Sigmoid colon (tissue), 7 donors: ENCODE data around the gene CHMP4A. TPM values are rescaled to one million over a fixed set of nuclear protein-coding genes. Genes with fewer than 3 reads are reported as not detected.

ENCODE experiments used
- DNase-seq: peaks from one replicate; pipeline ENCODE4 v3.0.0-alpha.2; 2019
- H3K27ac ChIP-seq, 4 donors: fragments of 200-600 bp; sonication (generic); one replicate each; pipeline ENCODE4 v1.5.1; 2016 to 2019; ENCODE audit warnings: mild to moderate bottlenecking in 1 of 4
- H3K27me3 ChIP-seq, 3 donors: fragments of 200-600 bp; sonication (generic); one replicate each; pipeline ENCODE4 v1.5.1; 2019; ENCODE audit warnings: mild to moderate bottlenecking in 1 of 3
- H3K36me3 ChIP-seq, 4 donors: fragments of 200-600 bp; sonication (generic); one replicate each; pipeline ENCODE4 v1.5.1; 2016 to 2019
- H3K4me1 ChIP-seq, 4 donors: fragments of 200-600 bp; sonication (generic); one replicate each; pipeline ENCODE4 v1.5.1; 2017 to 2019
- H3K4me3 ChIP-seq, 4 donors: fragments of 200-600 bp; sonication (generic); one replicate each; pipeline ENCODE4 v1.5.1; 2017 to 2019; ENCODE audit warnings: mild to moderate bottlenecking in 2 of 4, moderate library complexity in 1 of 4
- H3K9me3 ChIP-seq, 4 donors: fragments of 200-600 bp in 3 of 4; sonication (generic) in 3 of 4; one replicate each; pipeline versions ENCODE4 v1.5.1 to v1.6.1; 2013 to 2019
- EP300 ChIP-seq, 4 donors: sonication (generic); formaldehyde crosslinking; IDR thresholded peaks; one replicate each; pipeline ENCODE4 v1.6.1; 2017; ENCODE audit warnings: antibody characterized with exemption in 4 of 4
- POLR2A ChIP-seq, 2 donors: fragments of 450-650 bp; IDR thresholded peaks; one replicate each; pipeline ENCODE4 v1.6.1; 2016; ENCODE audit warnings: antibody characterized with exemption in 2 of 2, mild to moderate bottlenecking in 2 of 2, moderate library complexity in 2 of 2
- POLR2AphosphoS5 ChIP-seq, 4 donors: sonication (generic); formaldehyde crosslinking; IDR thresholded peaks; one replicate each; pipeline ENCODE4 v1.6.1; 2017; ENCODE audit warnings: antibody characterized with exemption in 4 of 4
- WGBS, 2 donors: extraction: QIAGEN DNeasy Blood & Tissue Kit; methylation state at CpG; one replicate each; pipeline ENCODE4 v1.1.7; 2013; 5-methylcytosine and 5-hydroxymethylcytosine counted together
- intact Hi-C: fragments of 100-400 bp; cut with DNase I; formaldehyde crosslinking; loops from one replicate; pipeline ENCODE4 v1.15.1; 2023
- polyA plus RNA-seq, 3 donors: library from polyadenylated mRNA; stranded (reverse); fragments of 200-250 nt; gene quantifications; one replicate each; pipeline ENCODE4 v1.2.3, GENCODE V29; 2013
- total RNA-seq, 4 donors: library from RNA; depleted of rRNA; stranded (reverse); fragments of >200 nt; gene quantifications; one replicate each; pipeline ENCODE4 v1.1.0, GENCODE V29; 2016
- TF ChIP-seq, protein P1 (sequence below), 4 experiments: fragments of 450-650 bp in 3 of 4; fragments of 200-600 bp in 1 of 4; IDR thresholded peaks; one replicate each; pipeline ENCODE4 v1.5.1; 2016 to 2019; ENCODE audit warnings: antibody characterized with exemption in 4 of 4, mild to moderate bottlenecking in 3 of 4, moderate library complexity in 2 of 4
- donor health status: healthy with polysubstance abuse.
- donor health status: Bipolar disorder and iron deficiency.
- donor health status: healthy.

Gene CHMP4A
- total and polyA plus RNA-seq, 7 donors = 65.6 to 149 (median 109) TPM

DNA sequence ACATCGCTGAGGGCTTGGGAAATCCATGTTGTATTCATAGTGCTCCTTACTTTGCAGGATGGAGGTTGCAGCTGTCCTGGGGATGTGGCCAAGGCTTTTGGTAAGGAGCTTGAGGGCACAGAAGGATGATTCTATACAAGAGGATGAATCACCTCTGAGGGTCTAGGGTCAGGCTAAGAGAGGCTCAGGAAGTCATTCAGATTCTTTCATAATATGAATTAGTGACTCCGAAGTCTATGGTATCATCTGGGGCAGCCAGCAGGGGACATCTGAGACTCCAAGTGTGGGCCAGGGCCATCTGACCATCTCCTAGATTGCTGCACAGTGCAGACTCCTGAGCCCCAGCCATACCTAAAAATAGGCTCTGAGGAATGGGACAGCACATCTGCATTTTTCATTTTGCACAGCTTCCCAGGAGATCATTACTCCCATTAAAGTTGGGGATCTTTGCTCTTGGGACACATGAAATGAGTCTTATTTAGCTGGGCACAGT is 24.2 kb upstream of the CHMP4A start:
- intact Hi-C loops = no loop called here
- no peak for DNase-seq
- no peak for TF ChIP-seq EP300 (IDR thresholded peaks at IDR 0.05)
- no peak for TF ChIP-seq POLR2AphosphoS5 (IDR thresholded peaks at IDR 0.05)
- TF ChIP-seq POLR2A (IDR thresholded peaks at IDR 0.05) = no peak
- TF ChIP-seq, protein P1, sequence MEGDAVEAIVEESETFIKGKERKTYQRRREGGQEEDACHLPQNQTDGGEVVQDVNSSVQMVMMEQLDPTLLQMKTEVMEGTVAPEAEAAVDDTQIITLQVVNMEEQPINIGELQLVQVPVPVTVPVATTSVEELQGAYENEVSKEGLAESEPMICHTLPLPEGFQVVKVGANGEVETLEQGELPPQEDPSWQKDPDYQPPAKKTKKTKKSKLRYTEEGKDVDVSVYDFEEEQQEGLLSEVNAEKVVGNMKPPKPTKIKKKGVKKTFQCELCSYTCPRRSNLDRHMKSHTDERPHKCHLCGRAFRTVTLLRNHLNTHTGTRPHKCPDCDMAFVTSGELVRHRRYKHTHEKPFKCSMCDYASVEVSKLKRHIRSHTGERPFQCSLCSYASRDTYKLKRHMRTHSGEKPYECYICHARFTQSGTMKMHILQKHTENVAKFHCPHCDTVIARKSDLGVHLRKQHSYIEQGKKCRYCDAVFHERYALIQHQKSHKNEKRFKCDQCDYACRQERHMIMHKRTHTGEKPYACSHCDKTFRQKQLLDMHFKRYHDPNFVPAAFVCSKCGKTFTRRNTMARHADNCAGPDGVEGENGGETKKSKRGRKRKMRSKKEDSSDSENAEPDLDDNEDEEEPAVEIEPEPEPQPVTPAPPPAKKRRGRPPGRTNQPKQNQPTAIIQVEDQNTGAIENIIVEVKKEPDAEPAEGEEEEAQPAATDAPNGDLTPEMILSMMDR (IDR thresholded peaks at IDR 0.05) = no peak
- H3K27ac ChIP-seq = no peak overlapping the region
- H3K36me3 ChIP-seq = peaks cover 30 to 70% (median 45%) of the 10 kb centered on the region in 4 donors
- no peaks in the 10 kb centered on the region for H3K9me3 ChIP-seq
- H3K27me3 ChIP-seq = no peaks in the 10 kb centered on the region
- WGBS, 2 donors = 92 to 97% methylated on average over 2 of the region's 2 CpGs
- H3K4me1 ChIP-seq = peaks cover 0 to 52% (median 45%) of the 10 kb centered on the region in 4 donors
- no peak overlapping the region for H3K4me3 ChIP-seq

GRCh38 chr14:24236689-24237462 is 23.6 kb upstream of the CHMP4A start:
- Histone ChIP-seq H3K36me3 (peaks cover 30 to 70% (median 45%) of the 10 kb centered on the region in 4 donors), H3K4me3 (no peak overlapping the region), H3K27me3 (no peaks in the 10 kb centered on the region), H3K4me1 (peaks cover 0 to 52% (median 45%) of the 10 kb centered on the region in 4 donors), H3K27ac (no peak overlapping the region), H3K9me3 (no peaks in the 10 kb centered on the region)
- DNase-seq = no peak
- intact Hi-C loops = no loop called here
- 93 to 97% methylated on average over 6 of the region's 6 CpGs for WGBS, 2 donors
- TF ChIP-seq EP300 (IDR thresholded peaks at IDR 0.05) = no peak
- no peak for TF ChIP-seq POLR2AphosphoS5 (IDR thresholded peaks at IDR 0.05)
- TF ChIP-seq POLR2A (IDR thresholded peaks at IDR 0.05) = no peak
- TF ChIP-seq, protein P1 (IDR thresholded peaks at IDR 0.05) = no peak

- intact Hi-C loops = no loop called here
- H3K4me3 ChIP-seq = no peak overlapping the region
- H3K27me3 ChIP-seq = no peaks in the 10 kb centered on the region
- TF ChIP-seq EP300 (IDR thresholded peaks at IDR 0.05) = no peak
- TF ChIP-seq POLR2A (IDR thresholded peaks at IDR 0.05) = no peak
- TF ChIP-seq POLR2AphosphoS5 (IDR thresholded peaks at IDR 0.05) = no peak
- TF ChIP-seq, protein P1 (IDR thresholded peaks at IDR 0.05) = no peak
- 92 to 94% methylated on average over 5 of the region's 5 CpGs for WGBS, 2 donors
- no peak overlapping the region for H3K27ac ChIP-seq
- H3K9me3 ChIP-seq = no peaks in the 10 kb centered on the region
- peaks cover 30 to 67% (median 44%) of the 10 kb centered on the region in 4 donors for H3K36me3 ChIP-seq
- peaks cover 0 to 51% (median 43%) of the 10 kb centered on the region in 4 donors for H3K4me1 ChIP-seq
- no peak for DNase-seq
Observed at GRCh38 chr14:24235804-24236688, 22.8 kb upstream of the CHMP4A start.

- DNase-seq = no peak
- Histone ChIP-seq H3K27me3 (no peaks in the 10 kb centered on the region), H3K36me3 (peaks cover 16 to 50% (median 29%) of the 10 kb centered on the region in 4 donors), H3K27ac (peak overlapping the region in 2 of 4 donors; percentile 18 to 93), H3K4me1 (peaks cover 0 to 38% (median 32%) of the 10 kb centered on the region in 4 donors), H3K4me3 (no peak overlapping the region), H3K9me3 (no peaks in the 10 kb centered on the region)
- no peak for TF ChIP-seq POLR2AphosphoS5 (IDR thresholded peaks at IDR 0.05)
- TF ChIP-seq, protein P1 (IDR thresholded peaks at IDR 0.05) = no peak
- no peak for TF ChIP-seq EP300 (IDR thresholded peaks at IDR 0.05)
- TF ChIP-seq POLR2A (IDR thresholded peaks at IDR 0.05) = no peak
- intact Hi-C loops = loop anchor here (5.0 kb wide), 1 partner anchor 87 kb away; the partner anchor contains the start of genes PSME2 and RNF31
- 89 to 96% methylated on average over 3 of the region's 3 CpGs for WGBS, 2 donors
Observed at GRCh38 chr14:24234095-24235005, 21.1 kb upstream of the CHMP4A start.
